Measurements from ENCODE around the gene RPP25L. TPM values are rescaled to one million over a fixed set of nuclear protein-coding genes. Genes with fewer than 3 reads are reported as not detected.
A peak's percentile ranks its signal among the peaks of the same experiment; 100 is the strongest.

Gene RPP25L
- total RNA-seq, 4 donors from 2014 or later: 3.0 to 65.5 (median 22.1) TPM

DNA sequence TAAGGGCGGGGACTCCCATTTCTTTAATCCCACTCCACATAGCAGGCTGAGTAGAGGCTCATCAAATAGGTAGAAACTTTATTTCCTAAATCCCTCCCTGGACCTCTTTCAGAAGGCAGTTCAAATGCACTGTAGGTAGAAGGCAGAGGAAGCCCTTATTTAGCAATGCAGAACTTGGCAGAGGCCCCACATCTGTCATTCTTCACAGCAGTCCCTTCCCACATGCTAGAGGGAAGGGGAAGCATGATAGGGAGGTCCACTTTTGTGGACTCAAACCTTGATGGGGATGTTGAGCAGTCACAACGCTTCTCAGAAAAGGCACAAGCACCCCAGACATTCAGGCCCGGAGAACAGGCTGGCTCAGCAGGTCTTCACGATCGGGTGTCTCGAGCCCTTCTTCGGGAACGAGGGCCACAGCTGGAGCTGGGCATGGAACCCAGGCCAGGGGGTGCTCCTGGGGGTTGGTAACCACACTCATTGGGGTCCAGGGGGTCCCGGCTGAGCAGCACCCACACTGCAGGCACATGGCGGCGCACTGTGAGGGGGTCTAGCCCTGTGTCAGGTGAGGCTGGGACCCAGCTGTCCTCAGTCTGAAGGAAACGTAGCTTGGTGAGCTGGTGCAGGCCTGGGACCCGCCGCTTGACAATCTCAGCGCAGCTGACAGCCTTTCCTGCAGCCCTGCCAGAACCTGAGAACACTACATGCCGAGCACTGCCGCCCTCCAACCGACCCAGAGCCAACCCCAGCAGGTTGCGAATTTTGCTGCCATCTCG lies 1.3 kb downstream of the RPP25L start:
- Histone ChIP-seq H3K4me1 (peaks cover 3 to 23% (median 17%) of the 10 kb centered on the region in 4 donors), H3K4me3 (peak overlapping the region in 1 of 4 donors; percentile 86), H3K36me3 (no peaks in the 10 kb centered on the region), H3K9me3 (no peaks in the 10 kb centered on the region), H3K27me3 (no peaks in the 10 kb centered on the region), H3K27ac (no peak overlapping the region)
- TF ChIP-seq, protein P1, sequence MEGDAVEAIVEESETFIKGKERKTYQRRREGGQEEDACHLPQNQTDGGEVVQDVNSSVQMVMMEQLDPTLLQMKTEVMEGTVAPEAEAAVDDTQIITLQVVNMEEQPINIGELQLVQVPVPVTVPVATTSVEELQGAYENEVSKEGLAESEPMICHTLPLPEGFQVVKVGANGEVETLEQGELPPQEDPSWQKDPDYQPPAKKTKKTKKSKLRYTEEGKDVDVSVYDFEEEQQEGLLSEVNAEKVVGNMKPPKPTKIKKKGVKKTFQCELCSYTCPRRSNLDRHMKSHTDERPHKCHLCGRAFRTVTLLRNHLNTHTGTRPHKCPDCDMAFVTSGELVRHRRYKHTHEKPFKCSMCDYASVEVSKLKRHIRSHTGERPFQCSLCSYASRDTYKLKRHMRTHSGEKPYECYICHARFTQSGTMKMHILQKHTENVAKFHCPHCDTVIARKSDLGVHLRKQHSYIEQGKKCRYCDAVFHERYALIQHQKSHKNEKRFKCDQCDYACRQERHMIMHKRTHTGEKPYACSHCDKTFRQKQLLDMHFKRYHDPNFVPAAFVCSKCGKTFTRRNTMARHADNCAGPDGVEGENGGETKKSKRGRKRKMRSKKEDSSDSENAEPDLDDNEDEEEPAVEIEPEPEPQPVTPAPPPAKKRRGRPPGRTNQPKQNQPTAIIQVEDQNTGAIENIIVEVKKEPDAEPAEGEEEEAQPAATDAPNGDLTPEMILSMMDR (IDR thresholded peaks at IDR 0.05): no peak
- TF ChIP-seq POLR2A (IDR thresholded peaks at IDR 0.05) (no peak), POLR2AphosphoS5 (IDR thresholded peaks at IDR 0.05) (no peak), EP300 (IDR thresholded peaks at IDR 0.05; ENCODE audit: low read depth) (no peak)
- DNase-seq: no peak
- in situ Hi-C loops (cut with MboI; ENCODE audit: low pct_ligation_motif_present in 1 of 4, low pct_unique_long_range_greater_than_20kb in 1 of 4, low sequenced_read_pairs in 3 of 4) (no loop called here), intact Hi-C loops (cut with DNase I; ENCODE audit: low total_unique reads) (no loop called here)
- 97% methylated on average over 19 of the region's 20 CpGs; no CpG with 5 or more reads in 1 of the 2 donors for WGBS, 2 donors (ENCODE audit: low coverage in 1 of 2)

DNA sequence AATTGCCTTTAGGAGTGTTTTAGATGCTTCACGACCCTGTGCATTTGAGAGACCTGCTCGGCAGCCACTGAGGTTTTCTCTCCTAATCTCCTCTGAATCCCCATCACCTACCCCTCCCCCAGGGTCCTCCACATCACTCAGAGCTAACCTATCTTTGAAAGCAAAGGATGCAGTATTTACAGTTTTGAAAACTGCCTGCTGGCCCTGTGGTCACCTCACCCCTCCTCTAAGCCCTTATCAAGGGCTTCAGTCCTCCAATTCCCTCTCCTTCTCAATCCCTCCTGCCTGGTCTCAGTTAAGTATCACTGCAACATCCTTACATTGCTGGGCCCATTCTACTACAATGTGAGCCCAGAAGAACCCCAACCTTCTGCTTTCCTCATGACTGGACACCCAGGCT lies 4.6 kb downstream of the RPP25L start:
- Histone ChIP-seq H3K36me3 (no peaks in the 10 kb centered on the region), H3K27me3 (no peaks in the 10 kb centered on the region), H3K9me3 (no peaks in the 10 kb centered on the region), H3K4me3 (no peak overlapping the region), H3K4me1 (peaks cover under 1 to 16% (median 12%) of the 10 kb centered on the region in 4 donors), H3K27ac (no peak overlapping the region)
- TF ChIP-seq POLR2A (IDR thresholded peaks at IDR 0.05) (no peak), EP300 (IDR thresholded peaks at IDR 0.05; ENCODE audit: low read depth) (no peak), POLR2AphosphoS5 (IDR thresholded peaks at IDR 0.05) (no peak)
- TF ChIP-seq, protein P1 (IDR thresholded peaks at IDR 0.05): no peak
- WGBS, 2 donors (ENCODE audit: low coverage in 1 of 2): 34 to 45% methylated on average over 2 of the region's 2 CpGs
- intact Hi-C loops (cut with DNase I; ENCODE audit: low total_unique reads) (loop anchor here (10.0 kb wide), 1 partner anchor 203 kb away; no protein-coding TSS in a partner anchor), in situ Hi-C loops (cut with MboI; ENCODE audit: low pct_ligation_motif_present in 1 of 4, low pct_unique_long_range_greater_than_20kb in 1 of 4, low sequenced_read_pairs in 3 of 4) (loop anchor here in 2 of 4 donors (10.0 kb wide), 2 partner anchors 63 to 203 kb away; no protein-coding TSS in a partner anchor)
- DNase-seq: no peak

DNA sequence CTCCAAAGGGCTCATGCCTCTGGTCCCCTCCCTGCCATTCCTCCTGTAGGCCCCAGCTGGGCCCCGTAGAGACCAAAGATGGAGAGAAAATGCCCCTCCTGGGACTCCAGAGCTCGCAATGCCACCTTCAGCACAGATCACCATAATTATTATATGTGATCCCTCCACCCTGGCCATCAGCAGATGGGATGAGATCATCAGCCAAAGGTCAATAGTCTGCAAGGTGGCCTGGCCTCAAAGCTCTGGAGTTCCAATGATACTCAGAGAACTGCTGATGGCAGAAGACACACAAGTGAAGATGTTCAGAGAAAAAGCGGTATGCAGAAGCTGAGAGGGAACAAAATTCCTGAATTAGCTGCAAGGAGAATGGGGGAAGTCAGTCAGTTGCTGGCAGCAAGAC lies 5.0 kb downstream of the RPP25L start:
- H3K4me3 ChIP-seq: no peak overlapping the region
- H3K36me3 ChIP-seq: no peaks in the 10 kb centered on the region
- 62 to 66% methylated on average over 2 to 3 of the region's 3 CpGs for WGBS, 2 donors (ENCODE audit: low coverage in 1 of 2)
- H3K27ac ChIP-seq: no peak overlapping the region
- in situ Hi-C loops (cut with MboI; ENCODE audit: low pct_ligation_motif_present in 1 of 4, low pct_unique_long_range_greater_than_20kb in 1 of 4, low sequenced_read_pairs in 3 of 4): loop anchor here in 2 of 4 donors (10.0 kb wide), 2 partner anchors 62 to 202 kb away; no protein-coding TSS in a partner anchor
- DNase-seq: no peak
- intact Hi-C loops (cut with DNase I; ENCODE audit: low total_unique reads): loop anchor here (10.0 kb wide), 1 partner anchor 202 kb away; no protein-coding TSS in a partner anchor
- no peaks in the 10 kb centered on the region for H3K27me3 ChIP-seq
- TF ChIP-seq, protein P1 (IDR thresholded peaks at IDR 0.05): no peak
- TF ChIP-seq POLR2AphosphoS5 (IDR thresholded peaks at IDR 0.05) (peak in 1 of 3 donors; percentile 15), EP300 (IDR thresholded peaks at IDR 0.05; ENCODE audit: low read depth) (no peak)
- H3K4me1 ChIP-seq: peaks cover 0 to 13% (median 9%) of the 10 kb centered on the region in 4 donors
- no peaks in the 10 kb centered on the region for H3K9me3 ChIP-seq

DNA sequence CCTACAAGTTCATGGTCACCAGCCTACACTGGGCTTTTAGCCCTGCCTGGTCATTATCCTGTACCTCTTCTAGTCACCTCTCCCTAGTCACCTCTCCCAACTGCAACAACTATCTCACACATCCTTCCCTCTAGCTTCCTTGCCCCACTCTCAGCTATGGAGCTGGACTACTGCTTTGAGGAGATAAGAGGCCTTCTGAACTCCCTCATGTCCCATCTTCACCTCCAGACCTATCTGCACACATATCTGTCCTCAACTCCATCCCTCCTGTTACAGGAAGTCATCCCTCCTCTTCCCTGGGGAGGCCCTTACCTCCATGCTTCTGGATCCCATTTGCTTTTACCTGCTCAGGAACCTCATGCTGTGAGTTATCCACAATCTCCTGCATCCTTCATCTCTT lies 5.7 kb downstream of the RPP25L start:
- intact Hi-C loops (cut with DNase I; ENCODE audit: low total_unique reads): loop anchor here (10.0 kb wide), 1 partner anchor 201 kb away; no protein-coding TSS in a partner anchor
- H3K4me3 ChIP-seq: no peak overlapping the region

More for the DNA sequence above, 5.7 kb downstream of the RPP25L start:
- Histone ChIP-seq H3K27me3 (no peaks in the 10 kb centered on the region), H3K36me3 (no peaks in the 10 kb centered on the region), H3K4me1 (peaks cover 0 to 9% (median 6%) of the 10 kb centered on the region in 4 donors), H3K9me3 (no peaks in the 10 kb centered on the region), H3K27ac (no peak overlapping the region)
- TF ChIP-seq POLR2AphosphoS5 (IDR thresholded peaks at IDR 0.05) (no peak), EP300 (IDR thresholded peaks at IDR 0.05; ENCODE audit: low read depth) (no peak), POLR2A (IDR thresholded peaks at IDR 0.05) (no peak)
- TF ChIP-seq, protein P1 (IDR thresholded peaks at IDR 0.05): no peak
- no peak for DNase-seq
- in situ Hi-C loops (cut with MboI; ENCODE audit: low pct_ligation_motif_present in 1 of 4, low pct_unique_long_range_greater_than_20kb in 1 of 4, low sequenced_read_pairs in 3 of 4): loop anchor here in 2 of 4 donors (10.0 kb wide), 2 partner anchors 61 to 201 kb away; no protein-coding TSS in a partner anchor

Data from transverse colon (tissue), 4 donors.